Body of pancreas (tissue), 4 donors: ENCODE measurements around the gene SSR1. TPM values are rescaled to one million over a fixed set of nuclear protein-coding genes. Genes with fewer than 3 reads are reported as not detected.

Source experiments
- ATAC-seq: fragments of 150-250 bp; one replicate; pipeline ENCODE4 v1.9.1; 2016
- DNase-seq, 4 donors: peaks; one replicate each; pipeline ENCODE4 v3.0.0-alpha.2; 2019
- H3K27ac ChIP-seq, 4 donors: fragments of 200-600 bp; sonication (generic); 1 replicate in 3 of 4; 2 replicates in 1 of 4; pipeline versions ENCODE4 v1.5.1 to v1.6.1; 2016 to 2019; ENCODE audit warnings: mild to moderate bottlenecking in 1 of 4, mixed read lengths in 1 of 4, moderate library complexity in 1 of 4
- H3K27me3 ChIP-seq, 2 donors: fragments of 200-600 bp; sonication (generic); one replicate each; pipeline ENCODE4 v1.6.0; 2016; ENCODE audit warnings: mild to moderate bottlenecking in 1 of 2
- H3K36me3 ChIP-seq, 2 donors: fragments of 200-600 bp; sonication (generic); replicated peaks in 1 of 2; 2 replicates each; pipeline ENCODE4 v1.5.1; 2016; ENCODE audit warnings: low read depth in 2 of 2; ENCODE audit not compliant: insufficient read depth in 1 of 2
- H3K4me1 ChIP-seq: fragments of 200-600 bp; sonication (generic); one replicate; pipeline ENCODE4 v1.6.0; 2016
- H3K4me3 ChIP-seq, 2 donors: fragments of 200-600 bp; sonication (generic); 1 replicate in 1 of 2; 2 replicates in 1 of 2; pipeline ENCODE4 v1.5.1; 2016 to 2019
- H3K9me3 ChIP-seq, 3 donors: fragments of 200-600 bp; sonication (generic); 1 replicate in 2 of 3; 2 replicates in 1 of 3; pipeline ENCODE4 v1.5.1; 2016
- CTCF ChIP-seq, 7 experiments: fragments of 450-650 bp in 4 of 7; fragments of 200-600 bp in 3 of 7; sonication (generic) in 3 of 7; IDR thresholded peaks; one replicate each; pipeline ENCODE4 v1.5.1; 2016 to 2019; ENCODE audit warnings: antibody characterized with exemption in 7 of 7
- POLR2A ChIP-seq, 3 donors: fragments of 450-650 bp; IDR thresholded peaks; one replicate each; pipeline ENCODE4 v1.6.1; 2016; ENCODE audit warnings: antibody characterized with exemption in 3 of 3, mild to moderate bottlenecking in 2 of 3
- WGBS, 2 donors: methylation state at CpG; one replicate each; pipeline ENCODE4 v1.1.5; 2017; 5-methylcytosine and 5-hydroxymethylcytosine counted together
- intact Hi-C: fragments of 100-400 bp; cut with DNase I; formaldehyde crosslinking; loops from one replicate; pipeline ENCODE4 v1.15.1; 2023
- total RNA-seq, 2 donors: library from RNA; depleted of rRNA; stranded (reverse); fragments of >200 nt; gene quantifications; one replicate each; pipeline ENCODE4 v1.1.0, GENCODE V29; 2016

Gene SSR1
- total RNA-seq, 2 donors from 2014 or later = 50.1 TPM

- H3K4me1 ChIP-seq = peaks cover 98% of the 10 kb centered on the region
- H3K27ac ChIP-seq = peak overlapping the region; percentile 81 to 93 (median 88)
- DNase-seq = peak; percentile 98 to 100 (median 99)
- 10 to 15% methylated on average over 10 of the region's 10 CpGs for WGBS, 2 donors
- H3K27me3 ChIP-seq = no peaks in the 10 kb centered on the region
- H3K9me3 ChIP-seq = no peaks in the 10 kb centered on the region
- ATAC-seq = peak; percentile 81
- intact Hi-C loops = no loop called here
- no peak overlapping the region for H3K4me3 ChIP-seq
- TF ChIP-seq CTCF (IDR thresholded peaks at IDR 0.05) = peak; percentile 68 to 97 (median 91)
- peak in 1 of 3 donors; percentile 20 for TF ChIP-seq POLR2A (IDR thresholded peaks at IDR 0.05)
- H3K36me3 ChIP-seq = no peaks in the 10 kb centered on the region
These were observed 74.0 kb downstream of the SSR1 start for GRCh38 chr6:7238900-7239589.

GRCh38 chr6:7238526-7238899, 74.5 kb downstream of the SSR1 start:
- Histone ChIP-seq H3K27ac (peak overlapping the region; percentile 81 to 93 (median 88)), H3K4me3 (no peak overlapping the region), H3K4me1 (peaks cover 99% of the 10 kb centered on the region), H3K36me3 (no peaks in the 10 kb centered on the region), H3K27me3 (no peaks in the 10 kb centered on the region), H3K9me3 (no peaks in the 10 kb centered on the region)
- TF ChIP-seq POLR2A (IDR thresholded peaks at IDR 0.05) = no peak
- no peak for TF ChIP-seq CTCF (IDR thresholded peaks at IDR 0.05)
- no peak for ATAC-seq
- DNase-seq = no peak
- intact Hi-C loops = no loop called here
- 71 to 74% methylated on average over 5 of the region's 5 CpGs for WGBS, 2 donors

- intact Hi-C loops = no loop called here
- ATAC-seq (no peak), DNase-seq (peak in 2 of 4 donors; percentile 43 to 55)
- WGBS, 2 donors = 60% methylated on average over 8 of the region's 8 CpGs
- Histone ChIP-seq H3K4me1 (peaks cover 91% of the 10 kb centered on the region), H3K27ac (peak overlapping the region; percentile 69 to 93 (median 87)), H3K36me3 (no peaks in the 10 kb centered on the region), H3K9me3 (no peaks in the 10 kb centered on the region), H3K4me3 (no peak overlapping the region), H3K27me3 (no peaks in the 10 kb centered on the region)
- TF ChIP-seq POLR2A (IDR thresholded peaks at IDR 0.05) (no peak), CTCF (IDR thresholded peaks at IDR 0.05) (no peak)
These were observed 75.3 kb downstream of the SSR1 start for GRCh38 chr6:7237653-7238188.

- DNase-seq (peak; percentile 45 to 73 (median 62)), ATAC-seq (peak; percentile 46)
- WGBS, 2 donors = 35 to 43% methylated on average over 8 of the region's 8 CpGs
- Histone ChIP-seq H3K27ac (peak overlapping the region; percentile 81 to 93 (median 90)), H3K4me1 (peaks cover 79% of the 10 kb centered on the region), H3K9me3 (no peaks in the 10 kb centered on the region), H3K4me3 (no peak overlapping the region), H3K27me3 (no peaks in the 10 kb centered on the region), H3K36me3 (peaks cover 0 to 3% of the 10 kb centered on the region in 2 donors)
- intact Hi-C loops = no loop called here
- TF ChIP-seq POLR2A (IDR thresholded peaks at IDR 0.05) (no peak), CTCF (IDR thresholded peaks at IDR 0.05) (no peak)
These were observed 76.4 kb downstream of the SSR1 start for GRCh38 chr6:7236306-7237209.
